Stimulated activated CD8-positive, alpha-beta memory T cell treated with anti-CD3 and anti-CD28 coated beads, Interleukin-4, amount 100 ng/mL, for 1 hour (primary cell): ENCODE results near the gene NEURL1B.

Source experiments
- DNase-seq, 2 donors: peaks; one replicate each; pipeline ENCODE4 v3.0.0-alpha.2; 2020; ENCODE audit warnings: low read depth in 2 of 2, low spot score in 1 of 2

The NEURL1B gene

DNA sequence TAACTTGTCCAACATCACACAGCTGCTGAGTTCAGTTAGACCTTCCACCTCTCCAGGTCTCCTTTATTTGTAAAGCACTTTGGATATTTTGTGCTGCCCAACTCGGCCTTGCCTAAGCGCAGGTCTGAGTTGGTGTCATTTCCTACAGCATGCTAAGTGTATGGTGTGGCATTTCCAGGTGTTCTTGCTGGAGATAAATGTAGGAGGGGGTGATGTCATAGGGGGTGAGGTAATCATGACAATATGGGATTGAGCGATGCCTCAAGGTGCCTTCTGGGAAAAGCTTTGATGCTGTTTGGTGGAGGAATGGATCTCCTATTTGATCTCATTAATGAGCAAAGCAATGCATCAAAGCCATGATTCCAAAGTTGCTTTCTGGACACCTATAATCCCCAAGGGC lies 32.3 kb upstream of the NEURL1B start:
- DNase-seq = no peak

DNA sequence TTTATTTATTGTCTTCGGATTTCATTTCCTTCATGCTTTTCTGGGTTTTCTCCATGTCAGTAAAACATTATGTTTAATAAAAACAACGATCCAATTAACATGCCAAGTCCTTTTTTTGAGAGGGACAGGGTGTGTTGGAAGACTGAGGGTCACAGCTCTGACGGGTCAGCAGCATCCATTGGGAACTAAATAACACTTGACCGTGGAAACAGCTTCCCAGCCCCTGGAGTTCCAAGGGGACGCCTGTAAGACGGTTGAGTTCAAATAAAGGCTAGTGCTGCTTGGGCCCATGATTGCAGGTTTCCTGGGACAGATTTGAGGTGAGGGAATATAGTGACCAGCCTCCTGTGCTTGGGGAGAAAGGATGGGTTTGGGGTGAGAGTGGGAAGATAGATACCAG lies 30.4 kb upstream of the NEURL1B start:
- DNase-seq = no peak

DNA sequence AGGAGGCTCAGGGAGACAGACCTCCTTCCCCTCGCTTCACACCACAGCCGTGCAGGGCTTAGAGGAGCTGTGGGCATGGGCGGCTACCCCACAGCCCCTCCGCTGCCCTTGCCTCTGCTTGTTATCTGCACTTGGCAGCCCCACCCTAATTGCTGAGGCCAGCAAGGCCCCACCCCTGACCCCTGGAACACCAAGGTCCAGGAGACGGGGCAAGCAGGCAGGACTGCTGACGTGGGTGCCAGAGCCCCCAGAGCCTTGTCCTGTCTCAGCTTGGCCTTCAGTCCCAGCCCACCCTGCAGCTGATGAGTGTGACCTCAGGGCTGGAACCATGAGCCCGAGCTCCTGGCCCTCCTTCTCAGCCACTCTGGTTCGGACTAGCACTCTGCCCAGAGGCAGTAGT lies 29.1 kb upstream of the NEURL1B start:
- no peak for DNase-seq

DNA sequence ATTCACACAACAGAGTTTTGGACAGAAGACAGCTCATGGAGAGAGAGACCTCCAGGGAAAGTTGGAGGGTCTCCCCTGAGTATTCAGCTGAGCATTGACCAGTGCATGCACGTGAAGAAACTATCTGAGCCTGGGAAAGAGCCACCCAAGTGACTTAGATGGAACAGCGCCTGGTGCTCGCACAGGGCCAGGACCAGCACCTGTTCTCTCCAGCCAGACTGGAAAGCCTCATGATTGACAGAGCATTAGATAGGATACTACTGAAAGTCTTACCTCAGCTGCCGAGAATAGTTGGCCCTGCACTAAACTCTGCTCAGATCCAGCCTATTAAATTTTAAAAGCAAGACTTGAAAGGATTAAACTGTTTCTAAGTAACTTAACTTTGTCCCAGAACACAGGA lies 28.3 kb upstream of the NEURL1B start:
- no peak for DNase-seq

DNA sequence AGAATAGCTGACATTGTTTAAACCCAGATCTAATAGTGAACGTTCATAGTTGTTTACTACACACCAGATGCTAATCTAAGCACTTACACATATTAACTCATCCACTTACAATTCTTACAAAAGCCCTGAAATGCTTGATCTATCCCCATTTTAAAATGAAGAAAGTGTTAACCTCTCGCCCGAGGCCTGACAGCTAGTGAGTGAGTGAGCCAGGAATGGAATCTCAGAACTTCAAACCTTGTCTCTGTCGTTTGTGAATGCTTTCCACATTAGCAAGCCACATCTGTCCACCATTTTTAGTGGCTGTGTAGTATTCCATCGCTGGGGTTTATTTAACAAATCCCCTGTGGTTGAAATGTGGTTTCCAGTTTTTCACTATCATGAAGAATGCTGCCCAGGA lies 24.9 kb upstream of the NEURL1B start:
- DNase-seq = no peak

DNA sequence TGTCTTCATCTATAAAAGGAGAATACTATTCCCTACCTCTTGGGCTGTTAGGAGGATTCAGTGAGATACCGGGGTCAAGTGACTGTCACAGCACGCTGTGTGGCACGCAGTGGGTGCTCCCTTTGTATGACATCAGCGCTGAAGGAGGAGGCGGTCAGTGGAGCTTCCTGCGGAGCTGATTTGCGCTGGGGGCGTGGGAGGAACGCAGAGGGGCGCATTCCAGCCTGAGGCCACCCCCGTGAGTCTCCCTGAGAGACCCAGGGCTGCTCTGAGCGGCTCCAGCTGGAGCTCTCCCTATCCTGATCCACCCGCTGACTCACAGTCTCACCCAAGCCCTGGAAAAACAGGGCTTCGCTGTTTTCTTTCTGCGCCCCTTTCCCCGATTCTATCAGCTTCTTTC lies 24.3 kb upstream of the NEURL1B start:
- DNase-seq = no peak

DNA sequence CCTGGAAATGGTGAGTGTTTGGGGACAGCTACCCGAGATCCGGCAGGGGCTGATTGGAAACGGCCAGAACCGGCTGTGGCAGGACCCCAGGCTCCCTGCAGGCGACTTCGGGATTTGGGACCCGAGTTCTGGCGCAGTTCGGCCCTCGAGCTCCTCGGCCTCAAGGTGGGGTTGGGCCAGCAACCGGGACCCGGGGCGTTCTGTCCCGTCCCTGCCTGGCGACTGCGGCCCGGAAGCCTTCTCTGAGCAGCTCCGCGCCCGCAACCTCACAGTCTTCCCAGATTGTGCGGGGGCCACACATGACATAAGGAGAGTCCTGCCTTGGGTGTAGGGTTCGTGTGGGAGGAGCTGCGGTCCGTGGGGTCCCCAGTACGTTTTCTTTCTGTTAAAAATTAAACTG lies 23.2 kb upstream of the NEURL1B start:
- DNase-seq = no peak

DNA sequence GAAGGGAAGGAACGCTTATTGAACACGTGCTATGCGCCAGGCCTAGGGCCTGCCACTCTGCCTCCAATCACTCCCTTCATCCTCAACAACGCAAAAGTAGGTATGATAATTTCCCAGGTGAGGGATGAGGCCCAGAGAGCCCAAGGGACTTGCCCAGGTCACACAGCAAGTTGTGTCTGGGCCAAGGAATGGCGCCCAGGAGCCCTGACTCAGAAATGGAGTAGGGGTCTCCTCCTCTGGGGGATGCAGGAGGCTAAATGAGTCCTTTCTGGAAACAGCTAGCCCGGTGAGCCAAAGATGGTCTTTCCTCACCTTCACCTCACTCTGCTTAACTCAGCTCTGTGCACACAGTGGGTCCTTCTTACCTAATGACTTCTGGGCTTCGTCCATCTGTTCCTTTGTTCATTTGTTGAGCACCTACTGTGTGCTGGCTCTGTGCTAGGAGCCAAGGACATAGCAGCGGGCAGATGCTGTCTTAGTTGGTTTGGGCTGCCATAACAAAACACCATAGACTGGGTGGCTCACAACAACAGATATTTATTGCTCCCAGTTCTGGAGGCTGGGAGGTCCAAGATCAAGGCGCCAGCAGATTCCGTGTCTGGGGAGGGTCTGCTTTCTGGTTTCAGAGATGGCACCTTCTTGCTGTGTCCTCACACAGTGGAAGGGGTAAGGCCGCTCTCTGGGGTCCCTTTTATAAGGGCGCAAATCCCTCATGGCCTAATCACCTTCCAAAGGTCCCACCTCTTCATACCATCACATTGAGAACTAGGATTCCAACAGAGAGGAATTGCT lies 22.3 kb upstream of the NEURL1B start:
- DNase-seq = no peak

DNA sequence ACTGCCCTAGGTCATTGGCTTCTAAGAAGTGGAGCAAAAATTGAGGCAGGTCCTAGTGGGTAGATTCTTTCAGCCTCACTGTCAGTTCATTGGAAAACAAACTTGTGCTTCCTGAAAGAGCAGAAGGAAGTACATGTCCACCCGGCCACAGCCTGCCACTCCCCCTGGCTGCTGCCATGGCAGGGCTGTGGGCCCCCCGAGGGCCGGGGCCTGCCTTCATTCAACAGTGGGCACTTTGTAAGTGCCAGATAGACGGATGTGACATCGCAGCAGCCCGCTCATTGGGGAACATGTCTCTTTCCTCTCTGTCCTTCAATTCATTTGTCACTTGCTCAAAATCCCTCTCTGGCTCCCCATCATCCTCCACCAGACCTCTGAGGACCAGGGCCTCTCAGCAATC lies 20.6 kb upstream of the NEURL1B start:
- DNase-seq = no peak

DNA sequence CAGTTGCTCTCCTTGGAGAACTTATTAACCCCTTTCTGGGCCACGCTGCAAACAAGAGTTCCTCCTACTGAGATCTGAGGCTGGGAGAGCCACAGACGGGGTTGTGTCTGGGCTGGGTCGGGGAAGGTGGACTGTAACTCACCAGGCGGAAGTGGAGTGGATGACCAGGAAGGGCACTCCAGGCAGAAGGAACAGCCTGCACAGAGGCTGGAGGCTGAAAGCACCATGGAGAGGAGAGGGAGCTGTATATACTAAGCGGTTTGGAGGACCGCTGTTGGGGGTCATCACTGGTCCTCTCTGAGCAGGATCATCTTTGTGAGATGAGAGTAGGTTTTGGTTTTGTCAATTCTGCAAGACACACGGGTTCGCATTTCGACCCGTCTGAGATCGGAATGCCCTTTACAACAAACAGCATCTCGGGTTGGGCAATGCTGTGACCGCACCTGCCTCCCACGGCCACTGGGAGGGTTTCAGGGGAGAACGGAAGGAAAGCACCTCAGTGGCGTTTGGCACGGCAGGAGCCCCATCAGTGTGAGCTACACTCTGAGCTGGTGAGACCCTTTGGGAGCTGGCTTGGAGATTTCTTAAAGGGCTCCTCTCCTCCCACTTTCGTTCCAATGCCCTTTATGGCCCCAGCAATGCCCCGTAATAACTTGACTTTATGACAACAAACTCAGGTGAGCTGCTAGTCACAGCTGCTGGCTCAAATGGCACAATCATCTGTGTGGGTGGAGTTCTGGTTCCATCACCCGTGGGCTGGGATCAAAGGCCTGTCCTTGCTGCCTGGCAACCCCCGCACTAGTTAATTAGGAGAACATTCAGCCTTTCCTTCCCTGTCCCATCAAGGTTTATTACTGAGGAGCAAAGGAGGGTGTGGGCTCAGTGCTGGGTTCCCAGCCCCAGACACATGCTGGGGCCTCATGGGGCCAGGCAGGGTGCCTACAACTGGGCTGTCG lies 18.7 kb upstream of the NEURL1B start:
- DNase-seq = no peak

DNA sequence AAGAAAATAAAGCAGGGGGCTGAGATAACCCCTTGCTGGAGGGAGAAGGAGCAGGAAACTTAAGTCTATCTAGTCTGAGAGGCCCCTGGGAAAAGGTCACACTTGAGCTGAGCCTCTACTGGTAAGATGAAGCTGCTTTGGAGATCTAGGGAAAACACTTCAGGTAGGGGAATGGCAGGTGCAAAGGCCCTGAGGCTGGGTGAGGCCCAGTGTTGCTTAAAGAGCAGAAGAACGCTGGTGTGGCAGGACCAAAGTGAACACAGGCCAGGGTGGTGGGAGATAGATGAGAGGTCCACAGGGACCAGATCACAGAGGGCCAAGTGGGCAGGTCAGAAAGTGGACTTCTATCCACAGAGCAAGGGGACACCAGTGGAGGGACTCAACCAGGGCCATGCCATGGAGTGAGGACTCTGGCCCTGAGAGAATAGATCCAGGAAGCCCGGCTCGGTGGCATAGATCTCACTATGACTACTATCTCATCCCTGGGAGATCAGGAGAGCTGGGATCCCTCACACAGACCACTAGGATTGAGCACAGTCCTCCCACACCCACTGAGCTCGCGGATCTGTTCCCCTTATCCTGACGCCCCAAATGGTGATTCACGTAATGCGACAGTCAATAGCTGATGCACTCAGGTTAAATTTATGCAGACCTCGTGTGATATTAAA lies 17.6 kb upstream of the NEURL1B start:
- no peak for DNase-seq

DNA sequence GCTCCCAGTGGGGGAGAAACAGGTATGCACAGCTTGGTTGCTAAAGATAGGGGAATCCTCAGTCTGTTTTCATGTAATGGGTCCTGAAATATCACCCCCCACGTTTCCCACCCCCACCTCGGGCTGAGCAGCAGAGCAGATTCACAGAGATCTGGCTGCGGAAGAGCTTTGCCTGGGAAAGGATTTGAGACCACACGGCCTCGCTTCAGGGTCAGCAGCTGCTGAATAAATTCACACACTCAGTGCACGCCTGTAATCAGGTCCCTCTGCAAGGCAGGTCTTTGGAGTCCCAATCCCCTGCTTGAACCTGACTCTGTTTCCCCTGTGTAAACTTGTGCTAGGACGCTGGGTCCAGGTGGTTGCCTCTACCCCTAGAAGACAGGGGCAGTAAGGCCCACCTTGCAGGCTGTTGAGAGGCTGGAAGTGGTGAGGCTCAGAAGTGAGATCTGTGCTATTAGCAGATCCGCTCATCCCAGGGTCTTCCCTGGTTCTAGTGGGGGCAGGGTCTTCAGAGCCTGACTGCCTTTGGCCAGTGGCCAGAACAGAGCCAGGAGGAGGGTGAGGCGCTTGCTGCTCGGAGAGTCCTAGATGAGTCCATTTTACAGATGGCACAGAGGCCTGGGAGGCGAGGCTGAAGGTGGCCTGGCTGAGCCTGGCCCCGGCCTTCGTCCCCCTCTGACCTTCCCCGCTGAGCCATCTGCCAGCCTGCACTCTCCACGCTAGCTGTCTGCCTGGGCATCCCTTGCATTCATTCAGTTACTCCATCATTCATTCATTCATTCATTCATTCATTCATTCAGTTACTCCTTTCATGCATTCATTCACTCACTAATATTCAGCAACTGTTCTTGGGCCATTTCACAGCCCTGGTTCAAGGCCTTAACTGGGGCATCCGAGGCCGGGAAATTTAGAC lies 16.7 kb upstream of the NEURL1B start:
- DNase-seq = no peak

DNA sequence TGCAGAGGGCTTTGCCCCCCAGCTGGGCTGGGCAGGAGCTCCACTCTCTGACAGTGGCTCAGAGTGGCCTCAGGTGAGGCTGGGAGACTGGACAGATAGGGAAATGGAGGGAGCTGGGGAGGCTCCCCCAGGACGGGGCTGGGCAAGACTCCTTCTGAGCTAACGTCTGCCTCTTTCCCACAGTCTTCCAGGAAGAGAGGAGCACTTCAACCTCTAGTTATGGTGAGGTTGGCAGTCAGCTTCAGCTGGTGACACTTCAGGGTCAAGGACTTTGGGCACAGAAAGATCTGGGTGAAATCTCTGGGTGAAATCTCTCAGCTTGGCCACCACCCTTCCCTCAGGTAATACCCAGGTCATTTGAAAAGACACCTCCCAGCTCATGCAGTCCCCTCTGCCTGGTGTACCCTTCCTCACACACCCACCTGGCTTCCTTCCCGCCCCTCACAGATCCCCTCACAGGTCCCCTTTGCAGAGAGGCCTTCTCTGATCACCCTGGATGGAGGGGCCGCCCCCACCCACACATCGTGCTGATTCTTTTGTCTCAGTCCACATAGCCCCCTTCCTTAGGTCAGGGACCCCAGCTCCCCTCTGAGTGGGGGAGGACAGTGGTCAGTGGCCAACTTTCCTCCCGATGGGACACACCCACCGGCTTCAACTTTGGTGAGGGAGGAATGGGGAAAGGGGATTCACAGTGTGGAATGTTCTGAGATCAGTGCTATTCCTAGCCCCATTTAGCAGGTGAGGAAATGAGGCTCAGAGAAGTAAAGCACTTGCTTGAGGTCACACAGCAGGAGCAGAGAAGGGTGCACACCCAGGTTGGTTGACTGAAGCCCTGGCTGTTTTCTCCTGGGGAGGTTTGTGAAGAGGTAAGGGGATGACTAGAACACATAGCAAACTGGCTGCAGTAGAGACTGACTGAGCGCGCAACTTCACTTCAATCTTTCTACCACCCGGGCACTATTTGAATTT lies 15.8 kb upstream of the NEURL1B start:
- no peak for DNase-seq

DNA sequence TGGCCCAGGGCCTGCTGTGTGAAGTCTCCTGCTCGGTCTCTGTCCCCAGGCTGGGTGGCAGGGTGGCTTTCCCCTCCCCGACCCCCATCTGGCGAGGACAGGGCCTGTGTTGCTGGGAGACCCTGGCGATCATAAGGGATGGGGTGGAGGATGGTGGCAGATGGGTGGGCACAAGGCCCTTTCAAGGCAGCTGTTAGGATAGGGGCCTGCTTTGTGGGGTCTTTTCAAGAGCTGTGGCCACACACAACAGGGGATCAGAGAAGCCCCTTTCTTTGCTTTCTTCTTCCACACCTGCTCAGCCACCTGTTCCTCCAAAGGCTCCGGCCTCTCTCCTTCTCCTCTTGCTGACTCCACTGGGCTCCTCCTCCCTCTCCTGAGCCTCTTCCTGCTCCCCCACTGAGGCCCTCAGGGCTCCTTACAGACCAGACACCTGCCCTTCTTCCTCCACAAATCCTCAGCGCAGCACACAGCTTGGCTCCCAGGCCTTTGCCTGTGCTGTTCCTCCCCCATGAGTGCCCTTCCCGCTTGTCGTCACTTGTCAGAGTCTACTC lies 15.0 kb upstream of the NEURL1B start:
- no peak for DNase-seq

DNA sequence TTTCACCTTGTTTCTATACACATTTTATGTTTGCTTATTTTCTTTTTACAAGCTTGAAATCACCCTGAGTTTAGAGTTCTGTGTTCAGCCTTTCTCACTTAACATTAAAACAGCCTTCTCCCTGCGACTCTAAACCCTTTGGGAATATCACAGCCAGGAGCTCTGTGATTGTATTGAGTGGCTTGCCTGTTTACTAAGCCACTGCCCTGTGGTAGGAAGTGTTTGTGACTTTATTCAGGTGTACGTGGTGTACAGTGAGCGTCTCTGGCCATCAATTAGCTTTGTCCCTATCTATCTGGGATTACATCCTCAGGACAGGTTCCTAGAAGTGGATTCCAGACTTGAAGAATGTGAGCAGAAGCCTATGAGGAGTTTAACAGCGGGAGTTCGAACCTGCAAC lies 11.0 kb upstream of the NEURL1B start:
- DNase-seq = no peak

DNA sequence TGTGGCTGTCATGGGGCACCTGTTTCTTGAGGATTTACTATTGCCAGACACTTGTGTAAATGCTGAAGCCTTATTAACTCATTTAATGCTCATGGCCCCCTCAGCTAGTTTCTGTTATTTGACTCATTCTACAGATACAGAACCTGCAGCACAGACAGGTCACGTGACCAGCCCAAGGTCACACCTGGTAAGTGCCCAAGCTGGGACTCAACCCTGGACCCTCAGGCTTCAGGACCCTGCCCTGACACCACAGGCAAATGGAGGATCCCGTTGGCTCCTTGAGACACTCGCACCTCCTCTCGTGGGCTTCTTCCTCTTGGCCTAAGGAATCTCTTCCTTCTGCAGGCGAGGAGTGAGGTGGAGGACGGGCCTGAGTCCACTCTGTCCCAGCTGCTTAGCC lies 10.6 kb upstream of the NEURL1B start:
- DNase-seq = no peak

DNA sequence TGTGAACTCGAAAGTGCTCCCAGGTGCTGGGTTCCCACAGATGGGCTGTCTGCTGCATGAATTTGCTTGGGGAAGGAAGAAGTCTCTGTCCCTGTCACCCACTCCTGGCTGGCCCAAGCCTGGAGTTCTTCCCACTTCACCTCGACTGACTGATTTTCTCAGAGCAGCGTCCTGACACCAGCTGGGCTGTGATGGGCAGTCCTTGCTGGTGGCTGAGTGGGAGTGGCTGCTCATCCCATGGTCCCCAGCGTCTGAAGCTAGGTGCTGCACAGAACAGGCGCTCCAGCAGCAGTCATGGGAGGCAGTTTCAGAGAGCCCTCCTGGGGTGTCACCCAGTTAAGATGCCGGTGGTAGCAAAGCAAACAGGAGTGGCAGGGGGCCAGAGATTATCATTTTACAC lies 10.1 kb upstream of the NEURL1B start:
- no peak for DNase-seq

DNA sequence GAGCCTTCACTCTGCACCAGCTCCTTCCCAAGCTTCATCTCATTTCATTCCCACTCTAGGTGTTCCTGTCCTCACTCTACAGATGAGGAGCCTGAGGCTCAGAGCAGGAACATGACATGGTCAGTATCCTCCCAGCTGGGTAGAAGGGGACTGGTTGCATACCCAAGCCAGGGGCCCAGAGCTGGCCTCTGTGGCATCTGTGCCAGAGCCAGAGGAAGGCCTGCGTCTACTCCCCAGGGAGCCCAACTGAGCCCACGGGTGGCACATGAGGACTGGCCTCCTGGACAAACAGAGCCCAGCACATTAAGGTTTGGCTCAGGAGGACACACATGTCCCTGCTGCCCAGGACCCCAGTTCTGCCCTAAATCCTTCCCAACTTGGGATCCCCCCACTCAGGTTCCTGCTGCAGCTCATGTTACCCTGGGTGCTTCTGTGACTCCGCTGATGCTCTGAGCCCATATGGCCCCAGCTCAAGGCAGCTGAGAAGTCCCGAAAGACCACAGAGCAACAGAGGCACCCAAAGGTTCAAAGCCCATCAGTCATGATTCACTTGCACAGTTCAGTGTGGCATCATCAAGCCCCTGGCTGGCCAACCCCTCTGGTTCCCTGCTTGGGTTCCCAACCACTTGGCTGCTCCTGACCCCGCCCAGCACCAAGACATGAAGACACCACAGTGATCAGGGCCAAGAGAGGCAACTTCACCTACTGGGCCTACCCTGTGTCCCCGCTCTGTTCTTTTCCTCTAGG lies 8.5 kb upstream of the NEURL1B start:
- DNase-seq = no peak
